ENCODE data around the gene CASP8AP2.
"Not testable (repeated sequence)": the region's sequence is repeated elsewhere in the genome, so short reads cannot be mapped to it uniquely, and the experiment has no call there.

CASP8AP2 gene

DNA sequence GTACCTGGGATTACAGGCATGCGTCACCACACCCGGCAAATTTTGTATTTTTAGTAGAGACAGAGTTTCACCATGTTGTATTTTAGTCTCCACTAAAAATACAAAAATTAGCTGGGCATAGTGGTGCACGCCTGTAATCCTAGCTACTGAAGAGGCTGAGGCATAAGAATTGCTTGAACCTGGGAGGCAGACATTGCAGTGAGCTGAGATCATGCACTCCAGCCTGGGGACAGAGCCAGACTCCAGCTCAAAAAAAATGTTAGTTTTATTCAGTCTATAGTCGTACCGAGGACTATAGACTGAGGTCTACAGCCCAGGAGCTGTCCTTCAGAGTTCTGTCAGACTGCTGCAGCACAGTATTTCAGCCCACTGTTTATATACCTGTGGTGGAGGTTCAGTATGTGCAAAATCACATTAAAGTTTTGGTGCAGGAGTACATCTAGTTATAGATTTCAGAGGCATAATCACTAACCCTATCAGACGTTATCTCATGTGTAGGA, 3.6 kb upstream of the CASP8AP2 start:
- FAIRE-seq = no peak

DNA sequence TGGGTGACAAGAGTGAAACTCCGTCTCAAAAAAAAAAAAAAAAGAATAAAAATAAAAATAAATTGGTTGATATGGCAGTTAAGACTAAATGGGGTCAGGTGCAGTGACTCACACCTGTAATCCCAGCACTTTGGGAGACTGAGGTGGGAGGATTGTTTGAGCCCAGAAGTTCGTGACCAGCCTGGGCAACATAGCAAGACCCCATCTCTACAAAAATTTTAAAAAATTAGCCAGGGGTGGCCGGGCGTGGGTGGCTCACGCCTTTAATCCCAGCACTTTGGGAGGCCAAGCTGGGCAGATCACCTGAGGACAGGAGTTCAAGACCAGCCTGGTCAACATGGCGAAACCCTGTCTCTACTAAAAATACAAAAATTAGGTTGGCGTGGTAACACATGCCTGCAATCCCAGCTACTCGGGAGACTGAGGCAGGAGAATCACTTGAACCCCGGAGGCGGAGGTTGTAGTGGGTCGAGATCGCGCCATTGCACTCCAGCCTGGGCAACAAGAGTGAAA, 1.1 kb upstream of the CASP8AP2 start:
- not testable (repeated sequence) for FAIRE-seq

DNA sequence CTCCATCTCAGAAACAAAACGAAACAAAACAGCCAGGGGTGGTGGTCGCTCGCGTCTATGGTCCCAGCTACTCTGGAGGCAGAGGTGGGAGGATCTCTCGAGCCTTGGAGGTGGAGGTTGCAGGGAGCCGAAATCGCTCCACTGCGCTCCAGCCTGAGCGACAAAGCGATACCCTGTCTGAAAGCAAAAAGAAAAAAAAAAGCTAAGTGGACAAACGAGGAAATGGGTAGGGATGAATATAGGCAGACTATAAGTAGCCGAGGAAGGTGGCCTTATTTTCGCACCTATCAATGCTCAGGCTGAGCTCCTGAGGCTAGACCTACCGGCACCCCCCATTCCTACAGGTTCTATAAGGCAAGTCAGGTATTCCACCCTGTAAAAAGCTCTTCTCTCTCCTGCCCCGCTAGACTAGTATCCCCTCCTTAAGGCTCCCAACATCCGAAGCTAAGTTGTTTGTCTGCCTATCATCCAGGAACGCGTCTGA, 650 bp upstream of the CASP8AP2 start:
- FAIRE-seq = no peak

DNA sequence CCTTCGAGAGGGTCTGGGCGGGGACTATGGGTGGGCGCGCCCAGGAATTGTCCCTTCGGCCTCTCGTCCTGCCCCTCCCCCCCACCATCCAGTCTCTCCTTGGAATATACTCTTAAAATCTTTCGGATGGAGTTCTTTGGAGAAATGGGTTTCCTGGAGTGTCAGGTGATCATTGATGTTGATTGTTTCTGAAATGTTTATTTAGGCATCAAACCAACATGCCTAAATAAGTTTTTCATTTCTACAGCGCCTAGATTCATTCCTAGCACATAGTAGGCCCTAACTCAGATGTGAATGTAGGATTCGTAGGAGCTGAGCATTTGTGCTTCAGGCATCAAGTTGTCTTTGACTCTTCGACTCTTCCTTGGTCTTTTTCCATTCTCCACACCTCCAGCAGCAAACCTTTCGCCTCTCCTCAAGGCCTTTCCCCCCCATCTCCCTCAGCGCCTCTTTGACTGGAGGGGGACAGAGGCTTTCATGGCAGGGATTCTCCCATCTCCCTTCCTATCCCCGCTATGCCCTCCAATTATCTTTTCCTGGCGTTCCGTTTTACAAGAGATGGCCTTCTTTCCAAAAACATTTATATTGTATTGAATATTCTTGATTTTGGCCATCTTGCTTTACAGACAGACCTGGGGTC, 610 bp downstream of the CASP8AP2 start:
- FAIRE-seq = no peak

DNA sequence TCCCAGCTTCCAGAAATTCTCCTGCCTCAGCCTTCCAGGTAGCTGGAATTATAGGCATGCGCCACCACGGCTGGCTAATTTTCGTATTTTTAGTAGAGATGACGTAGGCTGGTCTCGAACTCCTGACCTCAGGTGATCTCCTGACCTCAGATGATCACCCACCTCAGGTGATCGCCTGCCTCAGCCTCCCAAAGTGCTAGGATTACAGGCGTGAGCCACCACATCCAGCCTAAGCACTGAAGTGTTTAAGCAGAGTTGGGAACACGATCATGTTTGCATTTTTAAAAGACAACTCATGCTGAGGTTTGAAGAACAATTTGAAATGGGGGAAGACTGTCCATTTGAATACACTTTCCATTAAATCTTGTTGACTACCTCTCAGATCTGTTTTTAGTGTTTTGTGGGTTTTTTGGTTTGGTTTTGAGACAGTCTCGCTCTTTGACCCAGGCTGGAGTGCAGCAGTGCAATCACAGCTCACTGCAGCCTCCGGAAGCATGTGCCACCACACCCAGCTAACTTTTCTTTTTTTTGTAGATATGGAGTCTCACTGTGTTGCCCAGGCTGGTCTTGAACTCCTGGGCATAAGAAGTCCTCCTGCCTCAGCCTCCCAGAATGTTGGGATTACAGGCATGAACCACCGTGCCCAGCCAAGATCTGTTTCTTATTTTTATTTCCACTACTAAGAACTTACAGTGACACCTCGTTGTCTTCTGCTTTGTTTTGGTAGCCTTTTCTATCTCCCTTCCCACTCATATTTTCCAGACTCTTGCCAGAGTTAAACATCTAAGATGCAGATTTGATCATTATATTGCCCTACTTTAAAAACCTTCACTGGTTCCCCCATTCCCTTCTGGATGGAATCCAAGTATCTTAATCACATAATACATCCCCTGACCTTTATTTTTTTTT, 5.5 kb downstream of the CASP8AP2 start:
- no peak for FAIRE-seq

DNA sequence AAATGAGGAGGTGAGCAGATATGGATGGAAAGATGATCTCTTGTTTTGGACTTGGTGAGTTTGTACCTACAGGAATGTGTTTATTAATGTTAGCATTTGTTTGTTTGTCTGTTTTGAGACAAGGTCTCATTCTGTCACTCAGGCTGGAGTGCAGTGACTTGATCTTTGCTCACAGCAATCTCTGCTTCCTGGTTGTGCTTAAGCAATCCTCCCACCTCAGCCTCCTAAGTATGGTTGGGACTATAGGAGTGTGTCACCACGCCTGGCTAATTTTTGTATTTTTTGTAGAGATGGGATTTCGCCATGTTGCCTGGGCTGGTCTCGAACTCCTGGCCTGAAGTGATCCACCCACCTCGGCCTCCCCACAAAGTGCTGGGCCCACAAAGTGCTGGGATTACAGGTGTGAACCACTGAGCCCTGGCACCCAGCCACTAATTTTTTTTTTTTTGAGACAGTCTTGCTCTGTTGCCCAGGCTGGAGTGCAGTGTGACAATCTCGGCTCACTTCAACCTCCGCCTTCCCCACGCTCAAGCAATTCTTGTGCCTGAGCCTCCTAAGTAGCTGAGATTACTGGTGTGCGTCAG, 7.1 kb downstream of the CASP8AP2 start:
- no peak for FAIRE-seq

DNA sequence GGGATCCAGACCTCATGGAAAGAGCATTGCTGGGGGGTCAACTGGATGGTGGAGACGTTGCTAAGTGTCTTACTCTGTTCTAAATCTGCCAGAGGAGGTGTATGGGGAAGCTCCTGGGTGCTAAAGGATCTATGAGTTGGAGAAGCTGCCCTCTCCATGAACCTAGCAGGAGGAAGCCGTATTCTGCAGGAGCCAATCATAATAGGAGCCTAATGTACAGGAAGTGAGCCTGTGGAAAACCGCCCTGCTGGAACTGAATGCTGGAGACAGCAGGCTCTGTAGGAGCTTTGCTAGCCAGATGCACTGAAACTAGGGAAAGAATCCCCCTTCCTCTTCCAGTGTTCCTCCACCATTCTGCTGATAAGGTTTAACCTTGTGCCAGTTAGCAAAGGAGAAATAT, 10.9 kb downstream of the CASP8AP2 start:
- no peak for FAIRE-seq

DNA sequence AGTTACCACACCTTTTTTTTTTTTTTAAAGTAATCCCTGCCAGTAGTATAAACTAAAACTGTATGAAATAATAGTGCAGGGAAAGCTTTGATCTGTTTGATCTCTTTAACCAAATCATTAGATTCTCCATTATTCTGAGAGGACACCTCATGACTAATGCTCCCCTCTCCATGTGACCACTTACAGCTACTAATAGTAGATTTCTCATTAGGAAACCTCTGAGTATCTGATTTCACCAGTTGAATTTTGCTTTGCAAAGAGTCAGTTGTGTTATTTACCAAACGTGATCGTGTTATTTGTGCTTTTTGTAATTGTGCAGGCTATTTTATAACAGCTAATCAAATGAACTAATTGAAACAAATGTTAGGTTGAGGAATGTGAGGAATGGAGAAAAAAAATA, 12.5 kb downstream of the CASP8AP2 start:
- FAIRE-seq = no peak

DNA sequence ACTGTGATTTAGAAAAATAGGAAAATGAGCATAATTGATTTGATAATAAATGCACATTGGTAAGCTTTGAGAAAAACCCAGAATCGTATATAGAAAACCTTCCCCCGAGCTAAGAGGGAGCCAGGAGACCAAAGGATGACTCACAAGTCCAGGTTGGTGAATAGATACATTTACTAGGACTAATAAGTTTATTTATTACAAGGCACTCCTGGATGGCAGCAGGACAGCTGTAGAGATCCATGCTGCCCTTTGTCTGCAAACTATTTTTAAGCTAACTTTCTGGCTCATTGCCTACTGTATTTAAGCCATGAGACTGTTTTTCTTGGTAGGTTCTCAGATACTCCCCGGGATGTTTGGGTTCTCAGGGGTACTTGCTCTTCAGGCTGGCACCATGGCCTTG, 13.4 kb downstream of the CASP8AP2 start:
- FAIRE-seq = no peak

DNA sequence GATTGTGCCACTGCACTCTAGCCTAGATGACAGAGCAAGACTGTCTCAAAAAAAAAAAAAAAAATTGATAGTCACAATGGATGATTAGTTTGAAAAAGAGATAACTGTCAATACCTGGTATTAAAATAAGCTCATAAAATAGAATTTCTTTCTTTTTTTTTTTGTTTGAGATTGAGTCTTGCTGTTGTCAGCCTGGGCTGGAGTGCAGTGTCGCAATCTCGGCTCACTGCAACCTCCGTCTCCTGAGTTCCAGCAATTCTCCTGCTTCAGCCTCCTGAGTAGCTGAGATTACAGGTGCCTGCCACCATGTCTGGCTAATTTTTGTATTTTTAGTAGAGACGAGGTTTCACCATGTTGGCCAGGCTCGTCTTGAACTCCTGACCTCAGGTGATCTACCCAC, 17.8 kb downstream of the CASP8AP2 start:
- FAIRE-seq = not testable (repeated sequence)

DNA sequence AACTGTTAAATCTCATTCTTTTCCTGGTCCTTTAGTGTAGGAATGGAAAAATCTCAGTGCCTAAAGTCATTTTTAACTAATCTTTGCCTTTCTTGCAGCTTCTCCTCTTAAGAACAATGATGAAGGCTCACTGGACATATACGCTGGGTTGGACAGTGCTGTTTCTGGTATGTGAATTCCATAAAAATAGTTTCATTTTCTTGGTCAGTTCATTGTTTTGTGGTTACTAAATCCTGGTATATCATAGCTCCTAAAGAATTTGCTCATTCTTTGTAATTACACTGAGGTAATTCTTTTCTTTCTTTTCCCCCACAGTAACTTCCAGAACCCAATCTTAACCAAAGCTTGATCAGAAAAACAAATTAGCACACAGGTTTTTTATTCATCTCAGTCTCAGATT, 23.4 kb downstream of the CASP8AP2 start:
- no peak for FAIRE-seq

DNA sequence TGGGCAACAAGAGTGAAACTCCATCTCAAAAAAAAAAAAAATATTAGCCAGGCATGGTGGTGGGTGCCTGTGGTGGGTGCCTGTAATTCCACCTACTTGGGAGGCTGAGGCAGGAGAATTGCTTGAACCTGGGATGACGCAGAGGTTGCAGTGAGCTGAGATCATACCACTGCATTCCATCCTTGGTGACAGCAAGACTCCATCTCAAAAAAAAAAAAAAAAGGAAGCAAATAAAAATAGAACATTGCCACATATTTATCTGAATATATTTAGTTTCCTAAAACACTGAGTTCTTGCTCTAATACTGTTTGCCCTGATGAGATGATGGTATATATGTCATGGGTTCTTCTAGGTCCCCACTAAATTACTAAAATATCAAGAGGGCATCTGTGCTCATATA, 28.4 kb downstream of the CASP8AP2 start:
- no peak for FAIRE-seq

DNA sequence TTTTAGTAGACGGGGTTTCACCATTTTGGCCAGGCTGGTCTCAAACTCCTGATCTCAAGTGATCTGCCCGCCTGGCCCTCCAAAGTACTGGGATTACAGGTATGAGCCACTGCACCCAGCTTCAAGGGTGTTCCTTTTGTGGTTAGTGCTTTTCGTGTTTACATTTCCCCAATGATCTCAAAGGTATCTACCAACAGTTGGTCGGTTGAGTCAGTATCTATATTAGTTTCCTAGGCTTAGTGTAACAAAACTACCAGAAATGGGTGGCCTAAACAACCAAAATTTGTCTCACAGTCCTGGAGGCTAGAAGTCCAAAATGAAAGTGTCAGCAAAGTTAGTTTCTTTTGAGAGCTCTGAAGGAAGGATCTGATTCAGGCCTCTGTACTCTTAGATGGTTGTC, 30.1 kb downstream of the CASP8AP2 start:
- no peak for FAIRE-seq

DNA sequence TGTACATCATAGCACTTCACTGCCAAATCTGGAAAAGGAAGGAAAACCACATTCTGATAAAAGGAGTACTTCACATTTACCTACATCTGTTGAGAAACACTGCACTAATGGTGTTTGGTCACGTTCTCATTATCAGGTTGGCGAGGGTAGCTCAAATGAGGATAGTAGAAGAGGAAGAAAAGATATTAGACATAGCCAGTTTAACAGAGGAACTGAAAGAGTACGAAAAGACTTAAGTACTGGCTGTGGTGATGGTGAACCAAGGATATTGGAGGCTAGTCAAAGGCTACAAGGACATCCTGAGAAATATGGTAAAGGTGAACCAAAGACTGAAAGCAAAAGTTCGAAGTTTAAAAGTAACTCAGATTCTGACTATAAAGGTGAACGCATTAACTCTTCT, 32.6 kb downstream of the CASP8AP2 start:
- FAIRE-seq = no peak

DNA sequence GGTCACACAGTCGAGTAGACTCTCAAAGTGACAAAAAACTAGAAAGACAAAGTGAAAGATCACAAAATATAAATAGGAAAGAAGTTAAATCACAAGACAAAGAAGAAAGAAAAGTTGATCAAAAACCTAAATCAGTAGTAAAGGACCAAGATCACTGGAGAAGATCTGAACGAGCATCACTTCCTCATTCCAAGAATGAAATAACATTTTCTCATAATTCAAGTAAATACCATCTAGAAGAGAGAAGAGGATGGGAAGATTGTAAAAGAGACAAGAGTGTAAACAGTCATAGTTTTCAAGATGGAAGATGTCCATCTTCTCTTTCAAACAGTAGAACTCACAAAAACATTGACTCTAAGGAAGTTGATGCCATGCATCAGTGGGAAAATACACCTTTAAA, 33.0 kb downstream of the CASP8AP2 start:
- no peak for FAIRE-seq

DNA sequence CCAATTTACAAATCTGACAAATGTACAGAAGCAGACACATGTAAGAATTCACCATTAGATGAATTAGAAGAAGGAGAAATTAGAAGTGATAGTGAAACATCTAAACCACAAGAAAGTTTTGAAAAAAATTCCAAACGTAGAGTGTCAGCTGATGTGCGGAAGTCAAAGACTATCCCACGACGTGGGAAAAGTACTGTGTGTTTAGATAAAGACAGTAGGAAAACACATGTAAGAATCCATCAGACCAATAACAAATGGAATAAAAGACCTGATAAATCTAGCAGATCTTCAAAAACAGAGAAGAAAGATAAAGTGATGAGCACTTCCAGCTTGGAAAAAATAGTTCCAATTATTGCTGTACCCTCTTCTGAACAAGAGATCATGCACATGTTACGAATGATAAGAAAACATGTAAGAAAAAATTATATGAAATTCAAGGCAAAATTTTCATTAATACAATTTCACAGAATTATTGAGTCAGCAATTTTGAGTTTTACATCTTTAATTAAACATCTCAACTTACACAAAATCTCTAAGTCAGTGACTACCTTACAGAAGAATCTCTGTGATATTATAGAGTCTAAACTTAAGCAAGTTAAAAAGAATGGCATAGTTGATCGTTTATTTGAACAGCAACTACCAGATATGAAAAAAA, 36.5 kb downstream of the CASP8AP2 start:
- FAIRE-seq = no peak

DNA sequence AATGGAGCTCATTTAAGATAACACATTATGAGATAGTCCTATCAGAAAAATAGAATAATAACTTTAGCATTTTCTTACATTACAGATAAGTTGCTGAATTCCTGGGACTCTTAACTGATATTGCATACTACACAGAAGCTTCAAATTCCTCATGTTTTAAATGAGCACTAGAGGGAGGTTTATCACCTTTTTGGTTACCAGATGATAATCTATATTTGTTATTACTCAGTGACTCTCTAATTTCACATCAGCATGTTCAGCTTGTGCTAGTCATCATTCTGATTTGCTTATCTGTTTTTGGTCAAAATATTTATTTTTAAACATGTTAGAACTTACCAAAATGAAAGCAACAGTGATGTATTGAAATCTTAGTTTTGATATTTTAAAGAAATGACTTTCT, 44.0 kb downstream of the CASP8AP2 start:
- FAIRE-seq = no peak

DNA sequence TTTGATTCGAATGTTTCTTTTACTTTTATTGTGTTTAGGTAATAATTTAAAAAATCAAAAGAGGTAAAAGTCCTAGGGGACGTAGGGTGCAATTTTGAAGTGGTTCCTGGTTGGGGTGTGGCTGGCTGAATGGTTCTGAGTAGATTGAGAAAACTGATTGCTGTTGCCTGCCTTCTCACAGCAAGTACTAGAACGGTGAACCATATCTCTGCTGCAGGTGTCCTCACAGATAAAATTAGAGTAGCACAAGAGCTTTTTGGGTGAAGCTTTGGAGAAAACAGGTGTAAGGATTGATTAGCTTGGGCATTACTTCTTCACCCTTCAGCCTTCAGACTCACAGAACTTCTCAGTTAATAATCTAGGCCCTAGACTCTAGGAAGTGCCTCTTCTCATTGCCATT, 44.8 kb downstream of the CASP8AP2 start:
- FAIRE-seq = no peak

DNA sequence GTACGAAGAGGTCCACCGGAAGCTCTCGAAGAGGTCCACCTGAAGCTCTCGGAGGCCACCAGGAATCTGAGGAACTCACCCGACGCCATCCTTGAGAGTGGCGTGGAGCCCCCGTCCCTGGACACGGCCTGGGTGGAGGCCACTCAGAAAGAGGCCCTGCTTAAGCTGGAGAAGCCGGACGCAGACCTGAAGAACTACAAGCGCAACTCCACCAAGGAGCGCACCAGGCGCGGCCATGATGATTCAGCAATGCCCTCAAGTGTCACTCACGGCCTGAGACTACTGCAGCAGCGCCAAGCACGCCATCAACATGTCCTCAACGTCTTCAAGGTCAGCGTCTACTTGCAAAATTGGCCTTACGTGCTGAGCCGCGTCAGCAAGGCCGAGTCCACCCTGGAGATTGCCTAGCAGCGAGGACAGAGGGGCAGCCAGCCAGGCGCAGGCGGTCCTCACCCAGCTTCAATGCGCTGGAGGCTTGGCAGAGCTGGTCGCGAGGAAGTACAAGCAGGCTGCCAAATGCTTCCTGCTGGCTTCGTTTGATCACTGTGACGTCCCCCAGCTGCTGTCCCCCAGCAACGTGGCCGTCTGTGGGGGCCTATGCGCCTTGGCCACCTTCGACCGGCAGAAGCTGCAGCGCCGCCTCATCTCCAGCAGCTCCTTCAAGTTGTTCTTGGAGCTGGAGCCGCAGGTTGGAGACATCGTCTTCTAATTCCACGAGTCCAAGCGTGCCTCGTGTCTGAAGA, 56.9 kb downstream of the CASP8AP2 start:
- FAIRE-seq = no peak

DNA sequence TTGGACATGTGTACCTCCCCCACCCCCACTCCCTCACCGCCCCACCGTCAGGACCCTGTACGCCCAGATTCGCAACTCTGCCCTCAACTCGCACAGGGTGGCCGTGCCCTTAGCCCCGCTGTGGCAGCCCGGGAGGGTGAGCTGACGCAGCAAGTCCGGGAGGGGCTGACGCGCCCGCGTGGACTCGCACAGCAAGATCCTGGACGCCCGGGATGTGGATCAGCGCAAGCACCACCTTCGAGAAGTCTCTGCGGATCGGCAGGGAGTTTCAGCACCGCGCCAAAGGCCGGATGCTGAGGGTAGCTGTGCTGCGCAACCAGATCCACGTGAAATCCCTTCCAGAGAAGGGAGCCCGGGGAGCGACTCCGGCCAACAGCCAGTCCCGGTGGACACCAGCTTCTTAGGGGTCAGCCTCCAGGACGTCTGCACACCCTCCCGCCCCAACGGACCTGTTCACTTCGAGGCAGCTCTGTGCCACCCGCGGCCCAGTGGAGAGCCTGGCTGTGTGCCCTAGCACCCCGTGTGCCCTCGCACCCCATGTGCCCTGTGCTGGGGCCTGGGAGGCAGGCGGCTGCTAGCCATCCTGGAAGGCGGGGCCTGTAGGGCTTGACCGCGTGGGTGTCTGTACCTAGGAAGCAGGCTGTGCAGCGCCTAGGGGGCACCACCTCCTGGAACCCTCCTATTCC, 57.9 kb downstream of the CASP8AP2 start:
- FAIRE-seq = no peak

DNA sequence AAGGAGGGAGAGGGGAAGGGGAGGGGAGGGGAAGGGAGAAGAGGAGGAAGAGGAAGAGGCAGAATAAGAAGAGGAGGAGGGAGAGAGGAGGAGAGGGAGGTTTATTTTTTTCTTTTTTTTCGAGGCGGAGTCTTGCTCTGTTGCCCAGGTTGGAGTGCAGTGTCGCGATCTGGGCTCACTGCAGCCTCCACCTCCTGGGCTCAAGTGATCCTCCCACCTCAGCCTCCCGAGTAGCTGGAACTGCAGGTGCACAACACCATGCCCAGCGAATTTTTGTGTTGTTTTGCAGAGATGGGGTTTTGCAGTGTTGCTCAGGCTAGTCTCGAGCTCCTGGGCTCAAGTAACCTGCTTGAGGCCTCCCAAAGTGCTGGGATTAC, 58.4 kb downstream of the CASP8AP2 start:
- no peak for FAIRE-seq

DNA sequence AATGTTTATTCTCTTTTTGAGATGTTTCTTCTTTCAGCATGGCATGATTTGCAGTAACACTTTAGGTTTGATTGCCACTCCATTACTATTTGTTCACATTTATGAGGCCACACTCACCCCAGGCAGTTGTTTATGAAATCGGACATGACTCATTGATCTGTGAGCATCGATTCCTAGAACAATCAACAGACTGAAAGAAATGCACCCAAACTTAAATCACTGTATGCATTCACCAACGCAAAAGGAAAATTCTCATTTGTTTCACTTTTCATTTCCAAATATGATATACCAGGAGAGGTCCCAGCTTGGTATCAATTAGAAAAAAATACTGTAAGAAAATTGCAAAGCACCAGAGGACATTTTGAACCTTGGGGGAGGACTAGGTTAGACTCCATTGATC, 59.2 kb downstream of the CASP8AP2 start:
- no peak for FAIRE-seq
